Peyer's patch (tissue), 4 donors: ENCODE data around the gene VSTM2L.

Experiments used
- POLR2A ChIP-seq, 2 donors: fragments of 450-650 bp; IDR thresholded peaks; one replicate each; pipeline ENCODE4 v1.5.1; 2017; ENCODE audit warnings: antibody characterized with exemption in 2 of 2, mild to moderate bottlenecking in 2 of 2, moderate library complexity in 2 of 2
- TF ChIP-seq, protein P1 (sequence below), 6 experiments: fragments of 450-650 bp in 4 of 6; fragments of 200-600 bp in 2 of 6; sonication (generic) in 1 of 6; IDR thresholded peaks; one replicate each; pipeline ENCODE4 v1.5.1; 2017 to 2019; ENCODE audit warnings: antibody characterized with exemption in 6 of 6, mild to moderate bottlenecking in 3 of 6, moderate library complexity in 1 of 6

DNA sequence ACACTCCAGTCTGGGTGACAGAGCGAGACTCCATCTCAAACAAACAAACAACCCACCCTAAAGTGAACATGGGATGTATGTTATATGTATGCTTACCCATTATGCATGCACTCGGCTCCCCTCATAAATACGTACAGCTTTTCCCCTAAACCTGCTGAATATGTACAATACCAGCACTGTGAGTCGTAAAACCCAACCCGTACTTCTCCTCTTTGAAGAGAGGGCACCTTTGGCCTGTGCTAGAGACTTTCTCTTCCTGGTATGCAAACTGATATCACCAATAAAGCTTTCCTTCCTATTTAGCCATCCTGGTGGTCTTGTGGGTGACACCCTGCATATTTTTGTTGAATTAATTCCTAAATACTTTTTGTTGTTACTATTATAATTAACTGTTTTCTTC lies 51.3 kb downstream of the VSTM2L start:
- TF ChIP-seq, protein P1, sequence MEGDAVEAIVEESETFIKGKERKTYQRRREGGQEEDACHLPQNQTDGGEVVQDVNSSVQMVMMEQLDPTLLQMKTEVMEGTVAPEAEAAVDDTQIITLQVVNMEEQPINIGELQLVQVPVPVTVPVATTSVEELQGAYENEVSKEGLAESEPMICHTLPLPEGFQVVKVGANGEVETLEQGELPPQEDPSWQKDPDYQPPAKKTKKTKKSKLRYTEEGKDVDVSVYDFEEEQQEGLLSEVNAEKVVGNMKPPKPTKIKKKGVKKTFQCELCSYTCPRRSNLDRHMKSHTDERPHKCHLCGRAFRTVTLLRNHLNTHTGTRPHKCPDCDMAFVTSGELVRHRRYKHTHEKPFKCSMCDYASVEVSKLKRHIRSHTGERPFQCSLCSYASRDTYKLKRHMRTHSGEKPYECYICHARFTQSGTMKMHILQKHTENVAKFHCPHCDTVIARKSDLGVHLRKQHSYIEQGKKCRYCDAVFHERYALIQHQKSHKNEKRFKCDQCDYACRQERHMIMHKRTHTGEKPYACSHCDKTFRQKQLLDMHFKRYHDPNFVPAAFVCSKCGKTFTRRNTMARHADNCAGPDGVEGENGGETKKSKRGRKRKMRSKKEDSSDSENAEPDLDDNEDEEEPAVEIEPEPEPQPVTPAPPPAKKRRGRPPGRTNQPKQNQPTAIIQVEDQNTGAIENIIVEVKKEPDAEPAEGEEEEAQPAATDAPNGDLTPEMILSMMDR (IDR thresholded peaks at IDR 0.05): no peak
- TF ChIP-seq POLR2A (IDR thresholded peaks at IDR 0.05): no peak
